Activated naive CD8-positive, alpha-beta T cell (primary cell): ENCODE data around the gene AIFM1.
A peak's percentile ranks its signal among the peaks of the same experiment; 100 is the strongest.

Experiments used
- H3K27ac Mint-ChIP-seq: one replicate; pipeline ENCODE4 v1.8.0; 2021; ENCODE audit warnings: mixed read lengths
- H3K27me3 Mint-ChIP-seq: one replicate; pipeline ENCODE4 v1.8.0; 2021; ENCODE audit warnings: mixed read lengths
- H3K36me3 Mint-ChIP-seq: one replicate; pipeline ENCODE4 v1.8.0; 2021; ENCODE audit warnings: mixed read lengths
- H3K4me1 Mint-ChIP-seq: one replicate; pipeline ENCODE4 v1.8.0; 2021; ENCODE audit warnings: low read depth, mixed read lengths
- H3K4me3 Mint-ChIP-seq: one replicate; pipeline ENCODE4 v1.8.0; 2021; ENCODE audit warnings: mild to moderate bottlenecking, mixed read lengths
- H3K9me3 Mint-ChIP-seq: one replicate; pipeline ENCODE4 v1.8.0; 2021; ENCODE audit warnings: low read depth, mixed read lengths

Gene AIFM1

DNA sequence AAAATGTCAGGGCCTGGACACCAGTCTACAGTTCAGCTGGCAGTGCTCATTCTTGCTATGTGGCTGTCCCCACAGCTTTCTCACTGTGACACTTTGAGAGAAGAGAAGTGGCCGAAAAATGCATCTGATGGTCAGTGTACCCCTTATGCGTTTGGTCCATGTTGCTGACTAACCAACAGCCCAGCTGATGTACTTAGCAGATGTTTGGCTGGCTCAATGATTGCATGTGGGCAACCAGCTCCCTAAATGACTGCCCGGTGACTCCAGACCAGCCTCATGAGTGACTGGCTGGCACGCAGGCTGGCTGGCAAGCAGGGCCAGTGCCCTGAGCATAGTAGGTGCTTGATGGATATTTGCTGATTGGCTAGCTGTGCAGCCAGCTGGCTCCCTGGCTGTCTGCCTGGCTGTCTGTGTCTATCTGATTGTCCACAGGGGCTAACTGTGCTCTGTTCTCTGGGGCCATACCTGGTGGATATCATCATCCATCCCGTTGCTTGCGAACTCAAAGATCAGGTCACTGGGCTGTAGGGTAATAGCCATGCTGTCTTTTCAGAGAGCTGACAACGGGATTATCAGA is 84.8 kb downstream of the AIFM1 start:
- Mint-ChIP-seq H3K36me3 (no peaks in the 10 kb centered on the region), H3K27ac (peak overlapping the region; percentile 91), H3K9me3 (no peaks in the 10 kb centered on the region), H3K4me3 (no peak overlapping the region), H3K27me3 (no peaks in the 10 kb centered on the region), H3K4me1 (peaks cover 46% of the 10 kb centered on the region)

DNA sequence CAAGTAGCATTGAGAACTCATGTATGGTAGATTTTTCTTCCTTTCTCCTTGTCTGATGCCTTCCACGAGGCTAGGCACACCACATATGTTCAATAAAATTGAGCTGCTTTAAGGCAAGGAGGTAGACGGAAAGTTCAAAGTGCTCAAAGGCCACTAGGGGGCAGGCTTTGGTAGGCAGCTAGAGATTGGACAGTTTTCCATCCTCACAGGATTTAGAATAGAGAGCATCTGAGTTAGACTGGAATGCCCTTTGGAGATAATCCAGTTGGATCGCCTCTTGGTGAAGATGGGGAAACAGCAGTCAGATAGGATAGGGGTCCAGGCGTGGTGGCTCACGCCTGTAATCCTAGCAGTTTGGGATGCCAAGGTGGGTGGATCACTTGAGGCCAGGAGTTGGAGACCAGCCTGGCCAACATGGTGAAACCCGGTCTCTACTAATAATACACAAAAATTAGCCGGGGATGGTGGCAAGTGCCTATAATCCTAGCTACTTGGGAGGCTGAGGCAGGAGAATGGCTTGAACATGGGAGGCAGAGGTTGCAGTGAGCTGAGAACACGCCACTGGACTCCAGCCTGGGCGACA is 85.7 kb downstream of the AIFM1 start:
- Mint-ChIP-seq H3K27me3 (no peaks in the 10 kb centered on the region), H3K9me3 (no peaks in the 10 kb centered on the region), H3K27ac (peak overlapping the region; percentile 77), H3K4me3 (no peak overlapping the region), H3K36me3 (no peaks in the 10 kb centered on the region), H3K4me1 (peaks cover 41% of the 10 kb centered on the region)
